Prostate gland (tissue), 2 donors: ENCODE results near the gene SGSM1.

Experiments
- POLR2A ChIP-seq: fragments of 450-650 bp; IDR thresholded peaks from one replicate; pipeline ENCODE4 v1.6.1; 2016; ENCODE audit warnings: antibody characterized with exemption, mild to moderate bottlenecking
- POLR2AphosphoS5 ChIP-seq: sonication (generic); formaldehyde crosslinking; IDR thresholded peaks from one replicate; pipeline ENCODE4 v1.6.1; 2017; ENCODE audit warnings: antibody characterized with exemption
- TF ChIP-seq, protein P1 (sequence below), 4 experiments: fragments of 200-600 bp in 2 of 4; fragments of 450-650 bp in 2 of 4; sonication (generic) in 2 of 4; IDR thresholded peaks; 1 replicate in 3 of 4; 2 replicates in 1 of 4; pipeline ENCODE4 v1.5.1; 2016 to 2019; ENCODE audit warnings: antibody characterized with exemption in 4 of 4, mild to moderate bottlenecking in 2 of 4, moderate library complexity in 2 of 4

DNA sequence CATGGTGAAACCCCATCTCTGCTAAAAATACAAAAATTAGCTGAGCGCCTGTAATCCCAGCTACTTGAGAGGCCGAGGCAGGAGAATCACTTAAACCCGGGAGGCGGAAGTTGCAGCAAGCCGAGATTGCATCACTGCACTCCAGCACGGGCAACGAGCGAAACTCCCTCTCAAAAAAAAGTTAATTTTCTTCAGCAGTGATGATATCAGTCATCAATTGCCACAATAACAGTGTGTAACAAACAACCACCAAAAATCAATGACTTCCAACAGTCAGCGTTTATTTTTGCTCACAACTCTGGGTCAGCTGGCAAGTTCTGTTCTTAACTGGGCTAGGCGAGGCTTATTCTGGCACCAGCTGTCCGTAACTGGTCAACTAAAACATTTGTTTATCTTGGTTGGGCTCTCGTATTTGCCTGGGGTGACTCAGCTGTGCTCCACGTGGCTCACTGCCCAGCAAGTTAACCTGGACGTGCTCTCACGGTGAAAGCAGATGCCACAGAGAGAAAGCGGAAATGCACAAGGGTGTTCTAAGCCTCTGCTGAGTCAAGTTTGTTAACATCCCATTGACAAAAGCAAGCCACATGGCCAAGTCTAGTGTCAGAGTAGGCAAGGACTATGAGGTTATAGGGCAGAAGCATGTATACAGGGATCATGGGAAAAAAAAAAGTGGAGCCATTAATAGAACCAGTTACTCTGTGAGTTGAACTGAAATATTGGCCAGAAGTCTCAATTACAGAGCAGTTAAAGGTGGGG is 88.4 kb downstream of the SGSM1 start:
- TF ChIP-seq, protein P1, sequence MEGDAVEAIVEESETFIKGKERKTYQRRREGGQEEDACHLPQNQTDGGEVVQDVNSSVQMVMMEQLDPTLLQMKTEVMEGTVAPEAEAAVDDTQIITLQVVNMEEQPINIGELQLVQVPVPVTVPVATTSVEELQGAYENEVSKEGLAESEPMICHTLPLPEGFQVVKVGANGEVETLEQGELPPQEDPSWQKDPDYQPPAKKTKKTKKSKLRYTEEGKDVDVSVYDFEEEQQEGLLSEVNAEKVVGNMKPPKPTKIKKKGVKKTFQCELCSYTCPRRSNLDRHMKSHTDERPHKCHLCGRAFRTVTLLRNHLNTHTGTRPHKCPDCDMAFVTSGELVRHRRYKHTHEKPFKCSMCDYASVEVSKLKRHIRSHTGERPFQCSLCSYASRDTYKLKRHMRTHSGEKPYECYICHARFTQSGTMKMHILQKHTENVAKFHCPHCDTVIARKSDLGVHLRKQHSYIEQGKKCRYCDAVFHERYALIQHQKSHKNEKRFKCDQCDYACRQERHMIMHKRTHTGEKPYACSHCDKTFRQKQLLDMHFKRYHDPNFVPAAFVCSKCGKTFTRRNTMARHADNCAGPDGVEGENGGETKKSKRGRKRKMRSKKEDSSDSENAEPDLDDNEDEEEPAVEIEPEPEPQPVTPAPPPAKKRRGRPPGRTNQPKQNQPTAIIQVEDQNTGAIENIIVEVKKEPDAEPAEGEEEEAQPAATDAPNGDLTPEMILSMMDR (IDR thresholded peaks at IDR 0.05): no peak
- TF ChIP-seq POLR2AphosphoS5 (peak; percentile 95), POLR2A (no peak)
